Right renal cortex interstitium (tissue), 3 donors: Measurements from ENCODE around the gene PAX4. TPM values are rescaled to one million over a fixed set of nuclear protein-coding genes. Genes with fewer than 3 reads are reported as not detected.

Experiments used
- DNase-seq, 3 donors: peaks; one replicate each; pipeline ENCODE4 v3.0.0-alpha.2; 2013; ENCODE audit warnings: low read depth in 3 of 3, low spot score in 2 of 3
- polyA plus RNA-seq, 3 donors: library from polyadenylated mRNA; unstranded; fragments of 120-200 nt; gene quantifications; one replicate each; pipeline ENCODE4 v1.2.1, GENCODE V29; 2013; ENCODE audit not compliant: insufficient read length in 3 of 3

PAX4 gene
- polyA plus RNA-seq: not detected

- no peak for DNase-seq
These were observed at the start of gene PAX4 for GRCh38 chr7:127618042-127618441. Gene PAX4 (minus strand): TSS chr7:127618142. CDS start chr7:127615928, 2,214 bp downstream.

- DNase-seq: no peak
These were observed 49.2 kb upstream of the PAX4 start for GRCh38 chr7:127667017-127667670.

GRCh38 chr7:127666602-127667001 lies 48.7 kb upstream of the PAX4 start:
- no peak for DNase-seq

- no peak for DNase-seq
These were observed 48.0 kb upstream of the PAX4 start for GRCh38 chr7:127665922-127666321.

- DNase-seq: no peak
These were observed 41.2 kb upstream of the PAX4 start for GRCh38 chr7:127658970-127659630.

GRCh38 chr7:127657500-127657899 lies 39.6 kb upstream of the PAX4 start:
- no peak for DNase-seq

- no peak for DNase-seq
These were observed 37.8 kb upstream of the PAX4 start for GRCh38 chr7:127655720-127656119.

GRCh38 chr7:127654404-127655394 lies 36.8 kb upstream of the PAX4 start:
- DNase-seq: no peak

GRCh38 chr7:127653396-127653795 lies 35.5 kb upstream of the PAX4 start:
- no peak for DNase-seq

- peak in 2 of 3 donors; percentile 8 to 17 for DNase-seq
These were observed 34.6 kb upstream of the PAX4 start for GRCh38 chr7:127652333-127653248.

- DNase-seq: peak; percentile 93 to 97 (median 97)
These were observed 33.8 kb upstream of the PAX4 start, which contains the start of gene SND1 for GRCh38 chr7:127651556-127652332. Gene SND1 (plus strand): TSS chr7:127652194. CDS start chr7:127652374, 180 bp downstream.

GRCh38 chr7:127650847-127651555 lies 33.1 kb upstream of the PAX4 start:
- DNase-seq: peak in 2 of 3 donors; percentile 56 to 66

GRCh38 chr7:127648986-127649385 lies 31.0 kb upstream of the PAX4 start:
- no peak for DNase-seq

- no peak for DNase-seq
These were observed 29.7 kb upstream of the PAX4 start for GRCh38 chr7:127647636-127648035.

- no peak for DNase-seq
These were observed 26.5 kb upstream of the PAX4 start for GRCh38 chr7:127644484-127644883.

GRCh38 chr7:127638197-127638596 lies 20.3 kb upstream of the PAX4 start:
- no peak for DNase-seq

- DNase-seq: no peak
These were observed 17.8 kb upstream of the PAX4 start for GRCh38 chr7:127635659-127636285.

- no peak for DNase-seq
These were observed 14.5 kb upstream of the PAX4 start for GRCh38 chr7:127632276-127632910.
